NOMO-1 treated with dmso at 0.1 percent for 144 hours (cell line): ENCODE results near the gene MRM3.
"Not testable (repeated sequence)": the region's sequence is repeated elsewhere in the genome, so short reads cannot be mapped to it uniquely, and the experiment has no call there.

Experiments used
- DNase-seq: peaks from one replicate; lab custom pipeline; 2025; ENCODE audit not compliant: unreplicated experiment; lab: John Stamatoyannopoulos, UW

MRM3 gene

GRCh38 chr17:752620-753219, 29.4 kb upstream of the MRM3 start:
- no peak for DNase-seq

GRCh38 chr17:753418-753817, 28.7 kb upstream of the MRM3 start:
- DNase-seq: no peak

GRCh38 chr17:755319-755961, 26.7 kb upstream of the MRM3 start:
- not testable (repeated sequence) for DNase-seq

GRCh38 chr17:756010-756567, 26.1 kb upstream of the MRM3 start:
- not testable (repeated sequence) for DNase-seq

- DNase-seq: no peak
Observed at GRCh38 chr17:759964-760363, 22.2 kb upstream of the MRM3 start.

GRCh38 chr17:760371-760770, 21.8 kb upstream of the MRM3 start:
- no peak for DNase-seq

- no peak for DNase-seq
Observed at GRCh38 chr17:767076-767475, 15.1 kb upstream of the MRM3 start.

GRCh38 chr17:773016-773415, 9.1 kb upstream of the MRM3 start:
- DNase-seq: no peak

- DNase-seq: no peak
Observed at GRCh38 chr17:773467-774312, 8.5 kb upstream of the MRM3 start.

- DNase-seq: no peak
Observed at GRCh38 chr17:774313-774584, 7.9 kb upstream of the MRM3 start.

GRCh38 chr17:778096-778495, 4.1 kb upstream of the MRM3 start:
- no peak for DNase-seq

- DNase-seq: no peak
Observed at GRCh38 chr17:784143-784542, 2.0 kb downstream of the MRM3 start.

- DNase-seq: not testable (repeated sequence)
Observed at GRCh38 chr17:785901-786300, 3.7 kb downstream of the MRM3 start.

- DNase-seq: no peak
Observed at GRCh38 chr17:787641-788221, 5.6 kb downstream of the MRM3 start.

GRCh38 chr17:788551-788950, 6.4 kb downstream of the MRM3 start:
- DNase-seq: no peak

- DNase-seq: no peak
Observed at GRCh38 chr17:789160-789840, 7.1 kb downstream of the MRM3 start.

- DNase-seq: not testable (repeated sequence)
Observed at GRCh38 chr17:789931-790873, 8.0 kb downstream of the MRM3 start.

GRCh38 chr17:790874-791247, 8.7 kb downstream of the MRM3 start:
- DNase-seq: not testable (repeated sequence)

GRCh38 chr17:791829-792228, 9.7 kb downstream of the MRM3 start:
- no peak for DNase-seq

GRCh38 chr17:792277-792676, 10.1 kb downstream of the MRM3 start:
- no peak for DNase-seq
